K562 (cell line): ENCODE measurements around the gene RMND5A.
"Not testable (repeated sequence)": the region's sequence is repeated elsewhere in the genome, so short reads cannot be mapped to it uniquely, and the experiment has no call there.

Experiments used
- EGR1 ChIP-seq: fragments of 450-650 bp; conservative IDR thresholded peaks from 2 replicates; pipeline ENCODE4 v1.6.1; 2017; ENCODE audit warnings: mild to moderate bottlenecking
- ELF2 ChIP-seq: fragments of 250-450 bp; sonication (Bioruptor Pico); IDR thresholded peaks from 2 replicates; pipeline ENCODE4 v1.5.0; 2021; ENCODE audit warnings: mild to moderate bottlenecking
- EP300 ChIP-seq: IDR thresholded peaks from 2 replicates; pipeline ENCODE4 v1.6.1; 2012; ENCODE audit warnings: low read length, improper control_type of control experiment
- GABPB1 ChIP-seq: sonication (generic); formaldehyde crosslinking; IDR thresholded peaks from 2 replicates; pipeline ENCODE4 v1.8.0; 2022; ENCODE audit warnings: mild to moderate bottlenecking, missing genetic modification reagents
- HIVEP1 ChIP-seq: fragments of 250-450 bp; sonication (Bioruptor Pico); IDR thresholded peaks from 2 replicates; pipeline ENCODE4 v1.4.0; 2020; ENCODE audit warnings: mild to moderate bottlenecking
- MCM3 ChIP-seq: fragments of 450-650 bp; IDR thresholded peaks from 2 replicates; pipeline ENCODE4 v1.6.1; 2016
- PML ChIP-seq: IDR thresholded peaks from 2 replicates; pipeline ENCODE4 v1.6.1; 2012; ENCODE audit warnings: low read length, inconsistent platforms
- POLR2AphosphoS5 ChIP-seq: IDR thresholded peaks from 2 replicates; pipeline ENCODE4 v1.6.1; 2011; ENCODE audit warnings: mild to moderate bottlenecking, low read depth, low read length, moderate library complexity; ENCODE audit not compliant: control insufficient read depth, insufficient read depth
- RAD21 ChIP-seq, 2 experiments: fragments of 250-450 bp in 1 of 2; fragments of 450-650 bp in 1 of 2; sonication (Bioruptor Pico) in 1 of 2; formaldehyde crosslinking in 1 of 2; IDR thresholded peaks in 1 of 2; conservative IDR thresholded peaks in 1 of 2; 2 replicates each; pipeline versions ENCODE4 v1.4.0 to v1.8.0; 2020 to 2022; ENCODE audit warnings: mild to moderate bottlenecking in 2 of 2, moderate library complexity in 1 of 2
- YY1 ChIP-seq, 3 experiments: IDR thresholded peaks; 2 replicates each; pipeline ENCODE4 v1.6.1; 2011; ENCODE audit warnings: low read length in 2 of 3, mild to moderate bottlenecking in 2 of 3, moderate library complexity in 2 of 3, borderline replicate concordance in 1 of 3, control low read depth in 1 of 3, low read depth in 1 of 3; ENCODE audit not compliant: insufficient read depth in 3 of 3, insufficient replicate concordance in 2 of 3, control insufficient read depth in 1 of 3, insufficient read length in 1 of 3; ENCODE audit errors: extremely low read depth in 1 of 3
- ZFP36 ChIP-seq: fragments of 150-350 bp; IDR thresholded peaks from 2 replicates; pipeline ENCODE4 v1.6.1; 2018; ENCODE audit warnings: low read length, low read depth; ENCODE audit not compliant: partially characterized antibody
- TF ChIP-seq, protein P1 (sequence below), 3 experiments: IDR thresholded peaks in 2 of 3; conservative IDR thresholded peaks in 1 of 3; 2 replicates each; pipeline ENCODE4 v1.5.1; 2011 to 2012; ENCODE audit warnings: low read length in 3 of 3, mild to moderate bottlenecking in 3 of 3, control low read depth in 2 of 3, improper control_type of control experiment in 1 of 3, inconsistent platforms in 1 of 3, low read depth in 1 of 3, mixed read lengths in 1 of 3, moderate library complexity in 1 of 3; ENCODE audit not compliant: insufficient read depth in 2 of 3
- TF ChIP-seq, protein P2 (sequence below), 2 experiments: fragments of 450-650 bp; formaldehyde crosslinking in 1 of 2; IDR thresholded peaks; 2 replicates each; pipeline versions ENCODE4 v1.4.0 to v1.6.1; 2014 to 2020; ENCODE audit warnings: mild to moderate bottlenecking in 2 of 2, borderline replicate concordance in 1 of 2, low read depth in 1 of 2
- TF ChIP-seq, protein P3 (sequence below): sonication (generic); formaldehyde crosslinking; IDR thresholded peaks from 2 replicates; pipeline ENCODE4 v1.8.0; 2023; ENCODE audit warnings: mild to moderate bottlenecking, missing genetic modification reagents

DNA sequence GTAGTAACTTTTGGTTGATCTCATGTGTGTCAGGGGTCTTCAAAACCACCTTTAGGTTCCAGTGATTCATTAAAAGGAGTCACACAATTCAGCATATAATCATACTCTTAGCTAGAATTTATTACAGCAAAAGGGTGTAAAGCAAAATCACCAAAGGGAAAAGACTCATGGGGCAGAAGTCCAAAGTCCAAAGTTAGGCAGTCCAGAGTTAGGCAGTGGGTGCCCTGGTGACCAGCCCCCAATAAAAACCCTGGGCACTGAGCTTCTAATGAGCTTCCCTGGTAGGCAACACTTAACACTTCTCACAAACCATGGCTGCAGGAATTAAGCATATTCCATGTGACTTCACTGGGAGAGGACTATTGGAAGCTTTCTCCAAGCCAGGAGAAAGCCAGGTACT, 19.4 kb downstream of the RMND5A start:
- TF ChIP-seq, protein P1, sequence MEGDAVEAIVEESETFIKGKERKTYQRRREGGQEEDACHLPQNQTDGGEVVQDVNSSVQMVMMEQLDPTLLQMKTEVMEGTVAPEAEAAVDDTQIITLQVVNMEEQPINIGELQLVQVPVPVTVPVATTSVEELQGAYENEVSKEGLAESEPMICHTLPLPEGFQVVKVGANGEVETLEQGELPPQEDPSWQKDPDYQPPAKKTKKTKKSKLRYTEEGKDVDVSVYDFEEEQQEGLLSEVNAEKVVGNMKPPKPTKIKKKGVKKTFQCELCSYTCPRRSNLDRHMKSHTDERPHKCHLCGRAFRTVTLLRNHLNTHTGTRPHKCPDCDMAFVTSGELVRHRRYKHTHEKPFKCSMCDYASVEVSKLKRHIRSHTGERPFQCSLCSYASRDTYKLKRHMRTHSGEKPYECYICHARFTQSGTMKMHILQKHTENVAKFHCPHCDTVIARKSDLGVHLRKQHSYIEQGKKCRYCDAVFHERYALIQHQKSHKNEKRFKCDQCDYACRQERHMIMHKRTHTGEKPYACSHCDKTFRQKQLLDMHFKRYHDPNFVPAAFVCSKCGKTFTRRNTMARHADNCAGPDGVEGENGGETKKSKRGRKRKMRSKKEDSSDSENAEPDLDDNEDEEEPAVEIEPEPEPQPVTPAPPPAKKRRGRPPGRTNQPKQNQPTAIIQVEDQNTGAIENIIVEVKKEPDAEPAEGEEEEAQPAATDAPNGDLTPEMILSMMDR (IDR thresholded peaks at IDR 0.05 in 2 of 3, conservative IDR thresholded peaks at IDR 0.05 in 1 of 3; ENCODE audit: insufficient read depth in 2 of 3, low read depth in 1 of 3, low read length in 3 of 3) = not testable (repeated sequence)
- not testable (repeated sequence) for TF ChIP-seq EP300; MCM3; ELF2 (CRISPR knock-in tag); HIVEP1 (CRISPR knock-in tag); PML; EGR1; GABPB1; YY1 (IDR thresholded peaks at IDR 0.05; ENCODE audit: borderline replicate concordance in 1 of 3, control insufficient read depth in 1 of 3, extremely low read depth in 1 of 3, insufficient read depth in 3 of 3, insufficient read length in 1 of 3, insufficient replicate concordance in 2 of 3, low read depth in 1 of 3, low read length in 2 of 3); POLR2AphosphoS5; ZFP36; RAD21 (CRISPR knock-in tag; conservative IDR thresholded peaks at IDR 0.05 in 1 of 2, IDR thresholded peaks at IDR 0.05 in 1 of 2)
- TF ChIP-seq, protein P2, sequence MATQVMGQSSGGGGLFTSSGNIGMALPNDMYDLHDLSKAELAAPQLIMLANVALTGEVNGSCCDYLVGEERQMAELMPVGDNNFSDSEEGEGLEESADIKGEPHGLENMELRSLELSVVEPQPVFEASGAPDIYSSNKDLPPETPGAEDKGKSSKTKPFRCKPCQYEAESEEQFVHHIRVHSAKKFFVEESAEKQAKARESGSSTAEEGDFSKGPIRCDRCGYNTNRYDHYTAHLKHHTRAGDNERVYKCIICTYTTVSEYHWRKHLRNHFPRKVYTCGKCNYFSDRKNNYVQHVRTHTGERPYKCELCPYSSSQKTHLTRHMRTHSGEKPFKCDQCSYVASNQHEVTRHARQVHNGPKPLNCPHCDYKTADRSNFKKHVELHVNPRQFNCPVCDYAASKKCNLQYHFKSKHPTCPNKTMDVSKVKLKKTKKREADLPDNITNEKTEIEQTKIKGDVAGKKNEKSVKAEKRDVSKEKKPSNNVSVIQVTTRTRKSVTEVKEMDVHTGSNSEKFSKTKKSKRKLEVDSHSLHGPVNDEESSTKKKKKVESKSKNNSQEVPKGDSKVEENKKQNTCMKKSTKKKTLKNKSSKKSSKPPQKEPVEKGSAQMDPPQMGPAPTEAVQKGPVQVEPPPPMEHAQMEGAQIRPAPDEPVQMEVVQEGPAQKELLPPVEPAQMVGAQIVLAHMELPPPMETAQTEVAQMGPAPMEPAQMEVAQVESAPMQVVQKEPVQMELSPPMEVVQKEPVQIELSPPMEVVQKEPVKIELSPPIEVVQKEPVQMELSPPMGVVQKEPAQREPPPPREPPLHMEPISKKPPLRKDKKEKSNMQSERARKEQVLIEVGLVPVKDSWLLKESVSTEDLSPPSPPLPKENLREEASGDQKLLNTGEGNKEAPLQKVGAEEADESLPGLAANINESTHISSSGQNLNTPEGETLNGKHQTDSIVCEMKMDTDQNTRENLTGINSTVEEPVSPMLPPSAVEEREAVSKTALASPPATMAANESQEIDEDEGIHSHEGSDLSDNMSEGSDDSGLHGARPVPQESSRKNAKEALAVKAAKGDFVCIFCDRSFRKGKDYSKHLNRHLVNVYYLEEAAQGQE (IDR thresholded peaks at IDR 0.05; ENCODE audit: borderline replicate concordance) = not testable (repeated sequence)
- TF ChIP-seq, protein P2 (CRISPR knock-in tag; IDR thresholded peaks at IDR 0.05; ENCODE audit: low read depth) = not testable (repeated sequence)
- TF ChIP-seq, protein P3, sequence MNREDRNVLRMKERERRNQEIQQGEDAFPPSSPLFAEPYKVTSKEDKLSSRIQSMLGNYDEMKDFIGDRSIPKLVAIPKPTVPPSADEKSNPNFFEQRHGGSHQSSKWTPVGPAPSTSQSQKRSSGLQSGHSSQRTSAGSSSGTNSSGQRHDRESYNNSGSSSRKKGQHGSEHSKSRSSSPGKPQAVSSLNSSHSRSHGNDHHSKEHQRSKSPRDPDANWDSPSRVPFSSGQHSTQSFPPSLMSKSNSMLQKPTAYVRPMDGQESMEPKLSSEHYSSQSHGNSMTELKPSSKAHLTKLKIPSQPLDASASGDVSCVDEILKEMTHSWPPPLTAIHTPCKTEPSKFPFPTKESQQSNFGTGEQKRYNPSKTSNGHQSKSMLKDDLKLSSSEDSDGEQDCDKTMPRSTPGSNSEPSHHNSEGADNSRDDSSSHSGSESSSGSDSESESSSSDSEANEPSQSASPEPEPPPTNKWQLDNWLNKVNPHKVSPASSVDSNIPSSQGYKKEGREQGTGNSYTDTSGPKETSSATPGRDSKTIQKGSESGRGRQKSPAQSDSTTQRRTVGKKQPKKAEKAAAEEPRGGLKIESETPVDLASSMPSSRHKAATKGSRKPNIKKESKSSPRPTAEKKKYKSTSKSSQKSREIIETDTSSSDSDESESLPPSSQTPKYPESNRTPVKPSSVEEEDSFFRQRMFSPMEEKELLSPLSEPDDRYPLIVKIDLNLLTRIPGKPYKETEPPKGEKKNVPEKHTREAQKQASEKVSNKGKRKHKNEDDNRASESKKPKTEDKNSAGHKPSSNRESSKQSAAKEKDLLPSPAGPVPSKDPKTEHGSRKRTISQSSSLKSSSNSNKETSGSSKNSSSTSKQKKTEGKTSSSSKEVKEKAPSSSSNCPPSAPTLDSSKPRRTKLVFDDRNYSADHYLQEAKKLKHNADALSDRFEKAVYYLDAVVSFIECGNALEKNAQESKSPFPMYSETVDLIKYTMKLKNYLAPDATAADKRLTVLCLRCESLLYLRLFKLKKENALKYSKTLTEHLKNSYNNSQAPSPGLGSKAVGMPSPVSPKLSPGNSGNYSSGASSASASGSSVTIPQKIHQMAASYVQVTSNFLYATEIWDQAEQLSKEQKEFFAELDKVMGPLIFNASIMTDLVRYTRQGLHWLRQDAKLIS (CRISPR knock-in tag) = not testable (repeated sequence)
